HuH-7 (cell line): ENCODE data around the gene CCNF.

Experiments
- DNase-seq: peaks from one replicate; pipeline ENCODE4 v3.0.0; 2011; ENCODE audit warnings: low spot score

Gene CCNF

GRCh38 chr16:2501946-2502895, 73.0 kb downstream of the CCNF start:
- DNase-seq = no peak

- DNase-seq = no peak
These were observed 76.4 kb downstream of the CCNF start for GRCh38 chr16:2505695-2506094.

- DNase-seq = no peak
These were observed 77.9 kb downstream of the CCNF start for GRCh38 chr16:2507052-2507659.

GRCh38 chr16:2507665-2508064, 78.4 kb downstream of the CCNF start:
- DNase-seq = no peak
